SK-N-SH treated with all-trans-retinoic acid at 6 μM for 48 hours (cell line): ENCODE results near the gene TMEM87B.

ENCODE experiments used
- BACH2 ChIP-seq: fragments of 250-450 bp; sonication (Bioruptor Pico); IDR thresholded peaks from 2 replicates; pipeline ENCODE4 v1.9.0; 2021; ENCODE audit warnings: mild to moderate bottlenecking, borderline replicate concordance
- RARB ChIP-seq: fragments of 250-450 bp; sonication (Bioruptor Pico); IDR thresholded peaks from 2 replicates; pipeline ENCODE4 v1.8.0; 2021; ENCODE audit warnings: mild to moderate bottlenecking, moderate library complexity
- TF ChIP-seq, protein P1 (sequence below): fragments of 250-450 bp; sonication (Bioruptor Pico); IDR thresholded peaks from 2 replicates; pipeline ENCODE4 v1.5.1; 2020; ENCODE audit warnings: low read depth, mild to moderate bottlenecking, moderate library complexity

DNA sequence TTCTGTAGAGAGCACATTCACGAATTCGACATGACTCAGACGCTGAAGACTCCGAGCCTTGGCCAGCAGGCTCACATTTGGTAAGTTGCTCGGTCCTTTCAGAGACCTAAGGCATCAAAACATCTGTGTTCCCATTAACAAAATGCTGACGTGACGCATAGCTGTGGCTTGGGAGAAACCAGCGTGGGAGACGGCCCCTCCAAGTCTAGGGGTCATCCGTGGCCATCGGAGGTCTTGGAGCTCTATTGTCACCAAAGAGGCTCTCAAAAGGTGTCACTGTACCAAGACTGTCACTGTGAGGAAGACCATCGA lies 98.1 kb downstream of the TMEM87B start:
- TF ChIP-seq, protein P1, sequence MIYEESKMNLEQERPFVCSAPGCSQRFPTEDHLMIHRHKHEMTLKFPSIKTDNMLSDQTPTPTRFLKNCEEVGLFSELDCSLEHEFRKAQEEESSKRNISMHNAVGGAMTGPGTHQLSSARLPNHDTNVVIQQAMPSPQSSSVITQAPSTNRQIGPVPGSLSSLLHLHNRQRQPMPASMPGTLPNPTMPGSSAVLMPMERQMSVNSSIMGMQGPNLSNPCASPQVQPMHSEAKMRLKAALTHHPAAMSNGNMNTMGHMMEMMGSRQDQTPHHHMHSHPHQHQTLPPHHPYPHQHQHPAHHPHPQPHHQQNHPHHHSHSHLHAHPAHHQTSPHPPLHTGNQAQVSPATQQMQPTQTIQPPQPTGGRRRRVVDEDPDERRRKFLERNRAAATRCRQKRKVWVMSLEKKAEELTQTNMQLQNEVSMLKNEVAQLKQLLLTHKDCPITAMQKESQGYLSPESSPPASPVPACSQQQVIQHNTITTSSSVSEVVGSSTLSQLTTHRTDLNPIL (CRISPR knock-in tag), result no peak
- no peak for TF ChIP-seq RARB (CRISPR knock-in tag)
- TF ChIP-seq BACH2 (CRISPR knock-in tag), result no peak
